Fibroblast of lung (primary cell): ENCODE data around the gene ABCC5. TPM values are rescaled to one million over a fixed set of nuclear protein-coding genes. Genes with fewer than 3 reads are reported as not detected.
A peak's percentile ranks its signal among the peaks of the same experiment; 100 is the strongest.
"Not testable (repeated sequence)": the region's sequence is repeated elsewhere in the genome, so short reads cannot be mapped to it uniquely, and the experiment has no call there.

Experiments used
- DNase-seq, 2 donors: peaks; one replicate each; pipeline versions ENCODE4 v3.0.0 to v3.0.0-alpha.2; 2010; ENCODE audit warnings: low read depth in 2 of 2
- H2AFZ ChIP-seq: 2 replicates; pipeline ENCODE4 v1.5.1; 2012; ENCODE audit warnings: low read length, control low read depth, inconsistent platforms
- H3K27ac ChIP-seq: 2 replicates; pipeline ENCODE4 v1.5.1; 2011; ENCODE audit warnings: low read length, control low read depth; ENCODE audit not compliant: insufficient read depth
- H3K27me3 ChIP-seq: 2 replicates; pipeline ENCODE4 v1.5.1; 2011; ENCODE audit warnings: mild to moderate bottlenecking, low read length; ENCODE audit not compliant: control insufficient read depth, insufficient read depth
- H3K36me3 ChIP-seq: 2 replicates; pipeline ENCODE4 v1.5.1; 2011; ENCODE audit warnings: low read length; ENCODE audit not compliant: control insufficient read depth, insufficient read depth
- H3K4me1 ChIP-seq: 2 replicates; pipeline ENCODE4 v1.5.1; 2011; ENCODE audit warnings: low read length; ENCODE audit not compliant: control insufficient read depth, insufficient read depth; ENCODE audit errors: extremely low read depth
- H3K4me2 ChIP-seq: 2 replicates; pipeline ENCODE4 v1.5.1; 2011; ENCODE audit warnings: low read length, control low read depth; ENCODE audit not compliant: insufficient read depth; ENCODE audit errors: extremely low read depth
- H3K4me3 ChIP-seq, 4 experiments: fragments of 200-600 bp in 1 of 4; sonication (generic) in 1 of 4; replicated peaks in 1 of 4; 2 replicates each; pipeline ENCODE4 v1.5.1; 2011 to 2016; ENCODE audit warnings: low read length in 4 of 4, low read depth in 3 of 4, mild to moderate bottlenecking in 3 of 4, control low read depth in 2 of 4, inconsistent platforms in 1 of 4, mixed read lengths in 1 of 4; ENCODE audit not compliant: insufficient read depth in 1 of 4; ENCODE audit errors: control extremely low read depth in 1 of 4
- H3K79me2 ChIP-seq: 2 replicates; pipeline ENCODE4 v1.5.1; 2012; ENCODE audit warnings: mild to moderate bottlenecking, low read length, inconsistent platforms; ENCODE audit not compliant: control insufficient read depth, insufficient read depth
- H3K9ac ChIP-seq: 2 replicates; pipeline ENCODE4 v1.5.1; 2011; ENCODE audit warnings: mild to moderate bottlenecking, low read length, control low read depth; ENCODE audit not compliant: insufficient read depth
- H3K9me3 ChIP-seq: 2 replicates; pipeline ENCODE4 v1.5.1; 2012; ENCODE audit warnings: low read depth, low read length; ENCODE audit not compliant: control insufficient read depth, insufficient read depth
- H4K20me1 ChIP-seq: 2 replicates; pipeline ENCODE4 v1.5.1; 2011; ENCODE audit warnings: low read length; ENCODE audit not compliant: control insufficient read depth, insufficient read depth; ENCODE audit errors: extremely low read depth
- CTCF ChIP-seq, 2 donors: IDR thresholded peaks in 1 of 2; conservative IDR thresholded peaks in 1 of 2; 1 replicate in 1 of 2; 2 replicates in 1 of 2; pipeline ENCODE4 v1.5.1; 2011 to 2012; ENCODE audit warnings: low read length in 2 of 2, control low read depth in 1 of 2, inconsistent platforms in 1 of 2, low read depth in 1 of 2, mild to moderate bottlenecking in 1 of 2
- EZH2 ChIP-seq: IDR thresholded peaks from 2 replicates; pipeline ENCODE4 v1.5.1; 2012; ENCODE audit warnings: low read length, control low read depth, mild to moderate bottlenecking; ENCODE audit errors: missing control alignments
- polyA plus RNA-seq, 2 donors: library from polyadenylated mRNA; depleted of rRNA in 1 of 2; stranded (reverse) in 1 of 2; unstranded in 1 of 2; fragments of >200 nt; gene quantifications; 2 replicates each; pipeline ENCODE4 v1.2.1, GENCODE V29; 2011 to 2012; ENCODE audit warnings: missing spikeins in 1 of 2
- total RNA-seq: library from RNA; depleted of rRNA; stranded (reverse); fragments of >200 nt; gene quantifications from 2 replicates; pipeline ENCODE4 v1.2.1, GENCODE V29; 2014

The ABCC5 gene
- total and polyA plus RNA-seq, 2 donors (not counting 1 experiment from before 2014, with no cell fraction given) = 13.2 to 18.8 TPM

- H3K4me3 ChIP-seq = no peak overlapping the region
- H3K27ac ChIP-seq = no peak overlapping the region
- no peak overlapping the region for H2AFZ ChIP-seq
- H3K36me3 ChIP-seq = no peaks in the 10 kb centered on the region
- no peaks in the 10 kb centered on the region for H4K20me1 ChIP-seq
- TF ChIP-seq CTCF (conservative IDR thresholded peaks at IDR 0.05 in 1 of 2, IDR thresholded peaks at IDR 0.05 in 1 of 2; ENCODE audit: low read depth in 1 of 2, low read length in 2 of 2) (no peak), EZH2 (no peak)
- H3K9ac ChIP-seq = no peak overlapping the region
- H3K79me2 ChIP-seq = peaks cover 65% of the 10 kb centered on the region
- no peaks in the 10 kb centered on the region for H3K9me3 ChIP-seq
- H3K27me3 ChIP-seq = no peaks in the 10 kb centered on the region
- no peaks in the 10 kb centered on the region for H3K4me1 ChIP-seq
- no peak for DNase-seq
- H3K4me2 ChIP-seq = no peak overlapping the region
Measured at GRCh38 chr3:183878071-183878470, 139.6 kb downstream of the ABCC5 start.

- not testable (repeated sequence) for DNase-seq
- peaks cover 57% of the 10 kb centered on the region for H3K79me2 ChIP-seq
Measured at GRCh38 chr3:183877227-183877626, 140.5 kb downstream of the ABCC5 start.

GRCh38 chr3:183875411-183875810 is 142.3 kb downstream of the ABCC5 start:
- no peaks in the 10 kb centered on the region for H3K27me3 ChIP-seq
- H3K9ac ChIP-seq = no peak overlapping the region
- H3K4me1 ChIP-seq = no peaks in the 10 kb centered on the region
- TF ChIP-seq EZH2 = no peak
- no peak for TF ChIP-seq CTCF (conservative IDR thresholded peaks at IDR 0.05 in 1 of 2, IDR thresholded peaks at IDR 0.05 in 1 of 2; ENCODE audit: low read depth in 1 of 2, low read length in 2 of 2)
- H3K4me2 ChIP-seq = no peak overlapping the region
- H4K20me1 ChIP-seq = peaks cover 3% of the 10 kb centered on the region
- no peak overlapping the region for H2AFZ ChIP-seq
- H3K9me3 ChIP-seq = no peaks in the 10 kb centered on the region
- H3K27ac ChIP-seq = no peak overlapping the region
- H3K4me3 ChIP-seq = no peak overlapping the region
- peak in 1 of 2 donors; percentile 4 for DNase-seq
- H3K79me2 ChIP-seq = peaks cover 49% of the 10 kb centered on the region
- no peaks in the 10 kb centered on the region for H3K36me3 ChIP-seq

More at GRCh38 chr3:183877227-183877626, 140.5 kb downstream of the ABCC5 start:
- H4K20me1 ChIP-seq, H3K27ac ChIP-seq, H3K4me3 ChIP-seq, H3K36me3 ChIP-seq, H2AFZ ChIP-seq, H3K9ac ChIP-seq, H3K4me2 ChIP-seq, H3K4me1 ChIP-seq, H3K9me3 ChIP-seq, H3K27me3 ChIP-seq: not testable (repeated sequence)
